Measurements from ENCODE around the gene ERG28.

Gene ERG28

GRCh38 chr14:75610834-75611233 is 49.8 kb downstream of the ERG28 start:
- no peak overlapping the region for H3K4me3 ChIP-seq (ENCODE audit: low read depth, low read length)
- DNase-seq (ENCODE audit: low read depth): peak; percentile 84
- TF ChIP-seq CTCF (conservative IDR thresholded peaks at IDR 0.05; ENCODE audit: low read depth, low read length): no peak

GRCh38 chr14:75609606-75610475 is 50.8 kb downstream of the ERG28 start:
- peak; percentile 89 for DNase-seq (ENCODE audit: low read depth)
- no peak for TF ChIP-seq CTCF (conservative IDR thresholded peaks at IDR 0.05; ENCODE audit: low read depth, low read length)
- H3K4me3 ChIP-seq (ENCODE audit: low read depth, low read length): no peak overlapping the region

GRCh38 chr14:75609116-75609515 is 51.6 kb downstream of the ERG28 start:
- TF ChIP-seq CTCF (conservative IDR thresholded peaks at IDR 0.05; ENCODE audit: low read depth, low read length): no peak
- no peak for DNase-seq (ENCODE audit: low read depth)
- no peak overlapping the region for H3K4me3 ChIP-seq (ENCODE audit: low read depth, low read length)

GRCh38 chr14:75607842-75608640 is 52.6 kb downstream of the ERG28 start:
- no peak for TF ChIP-seq CTCF (conservative IDR thresholded peaks at IDR 0.05; ENCODE audit: low read depth, low read length)
- no peak for DNase-seq (ENCODE audit: low read depth)
- no peak overlapping the region for H3K4me3 ChIP-seq (ENCODE audit: low read depth, low read length)

- no peak for TF ChIP-seq CTCF (conservative IDR thresholded peaks at IDR 0.05; ENCODE audit: low read depth, low read length)
- no peak for DNase-seq (ENCODE audit: low read depth)
- H3K4me3 ChIP-seq (ENCODE audit: low read depth, low read length): no peak overlapping the region
These were observed 53.6 kb downstream of the ERG28 start for GRCh38 chr14:75607044-75607443.

GRCh38 chr14:75605916-75606315 is 54.8 kb downstream of the ERG28 start:
- peak overlapping the region; percentile 45 for H3K4me3 ChIP-seq (ENCODE audit: low read depth, low read length)
- no peak for DNase-seq (ENCODE audit: low read depth)
- TF ChIP-seq CTCF (conservative IDR thresholded peaks at IDR 0.05; ENCODE audit: low read depth, low read length): no peak
